SK-N-MC (cell line): Measurements from ENCODE around the gene ENO2.
"Not testable (repeated sequence)": the region's sequence is repeated elsewhere in the genome, so short reads cannot be mapped to it uniquely, and the experiment has no call there.

Experiments
- DNase-seq: peaks from one replicate; pipeline ENCODE4 v3.0.0-alpha.2; 2011; ENCODE audit warnings: low read depth, low spot score
- H3K27ac ChIP-seq: fragments of 200-600 bp; sonication (generic); 2 replicates; pipeline ENCODE4 v1.5.1; 2016; ENCODE audit warnings: mixed run types
- H3K36me3 ChIP-seq: fragments of 200-600 bp; sonication (generic); 2 replicates; pipeline ENCODE4 v1.6.1; 2017; ENCODE audit warnings: antibody characterized with exemption, low read length, mixed read lengths; ENCODE audit not compliant: insufficient read depth
- H3K4me3 ChIP-seq: fragments of 200-600 bp; sonication (generic); 2 replicates; pipeline ENCODE4 v1.5.1; 2016
- H3K9ac ChIP-seq: fragments of 200-600 bp; sonication (generic); 2 replicates; pipeline ENCODE4 v1.8.0; 2017; ENCODE audit warnings: mixed run types, mixed read lengths; ENCODE audit not compliant: insufficient read length
- H3K9me3 ChIP-seq: fragments of 200-600 bp; sonication (generic); 2 replicates; pipeline ENCODE4 v1.6.1; 2017; ENCODE audit warnings: low read depth, mild to moderate bottlenecking, antibody characterized with exemption, low read length, moderate library complexity, mixed read lengths
- EZH2 ChIP-seq: fragments of 200-600 bp; sonication (generic); IDR thresholded peaks from one replicate; pipeline ENCODE4 v1.6.1; 2017; ENCODE audit warnings: antibody characterized with exemption
- FOXP2 ChIP-seq: optimal IDR thresholded peaks from 2 replicates; pipeline ENCODE3; 2011; ENCODE audit warnings: mild to moderate bottlenecking, moderate library complexity; ENCODE audit not compliant: insufficient read depth; ENCODE audit errors: extremely low read length, control extremely low read depth
- POLR2AphosphoS5 ChIP-seq: IDR thresholded peaks from 2 replicates; pipeline ENCODE4 v1.6.1; 2012; ENCODE audit warnings: mild to moderate bottlenecking, low read depth, low read length, borderline replicate concordance

ENO2 gene

GRCh38 chr12:6883683-6884082, 30.7 kb upstream of the ENO2 start:
- no peak for DNase-seq
- H3K4me3 ChIP-seq = no peak overlapping the region
- TF ChIP-seq EZH2 = no peak
- H3K27ac ChIP-seq = no peak overlapping the region
- H3K9me3 ChIP-seq = no peaks in the 10 kb centered on the region
- H3K36me3 ChIP-seq = no peaks in the 10 kb centered on the region
- H3K9ac ChIP-seq = no peak overlapping the region

- no peaks in the 10 kb centered on the region for H3K9me3 ChIP-seq
- H3K36me3 ChIP-seq = no peaks in the 10 kb centered on the region
- no peak for TF ChIP-seq EZH2
- no peak for TF ChIP-seq FOXP2
- TF ChIP-seq POLR2AphosphoS5 = no peak
- H3K9ac ChIP-seq = no peak overlapping the region
- DNase-seq = no peak
- H3K27ac ChIP-seq = no peak overlapping the region
- no peak overlapping the region for H3K4me3 ChIP-seq
These were observed 29.8 kb upstream of the ENO2 start for GRCh38 chr12:6884539-6884938.

GRCh38 chr12:6886206-6886999, 28.0 kb upstream of the ENO2 start:
- H3K27ac ChIP-seq = peak overlapping the region; percentile 65; the same call in 1 of the 2 replicates
- not testable (repeated sequence) for H3K9ac ChIP-seq, DNase-seq, H3K9me3 ChIP-seq, H3K4me3 ChIP-seq, H3K36me3 ChIP-seq

GRCh38 chr12:6887460-6887859, 26.9 kb upstream of the ENO2 start:
- Histone ChIP-seq H3K36me3 (no peaks in the 10 kb centered on the region; the same call in 1 of the 2 replicates), H3K4me3 (no peak overlapping the region), H3K27ac (peak overlapping the region; percentile 65), H3K9ac (peak overlapping the region; percentile 7), H3K9me3 (no peaks in the 10 kb centered on the region)
- no peak for DNase-seq
- TF ChIP-seq EZH2 (no peak), FOXP2 (no peak), POLR2AphosphoS5 (no peak)

GRCh38 chr12:6888360-6888759, 26.0 kb upstream of the ENO2 start:
- H3K36me3 ChIP-seq = no peaks in the 10 kb centered on the region; the same call in 1 of the 2 replicates
- H3K9ac ChIP-seq = no peak overlapping the region
- no peaks in the 10 kb centered on the region for H3K9me3 ChIP-seq
- no peak for DNase-seq
- peak overlapping the region; percentile 57; the same call in 1 of the 2 replicates for H3K27ac ChIP-seq
- TF ChIP-seq POLR2AphosphoS5 (no peak), EZH2 (no peak), FOXP2 (no peak)
- no peak overlapping the region for H3K4me3 ChIP-seq

GRCh38 chr12:6888794-6889193, 25.6 kb upstream of the ENO2 start:
- peak overlapping the region; percentile 57; the same call in 1 of the 2 replicates for H3K27ac ChIP-seq
- H3K4me3 ChIP-seq, H3K9me3 ChIP-seq, H3K9ac ChIP-seq, H3K36me3 ChIP-seq, DNase-seq: not testable (repeated sequence)

GRCh38 chr12:6889775-6890573, 24.4 kb upstream of the ENO2 start:
- DNase-seq = not testable (repeated sequence)

GRCh38 chr12:6890789-6891645, 23.4 kb upstream of the ENO2 start:
- Histone ChIP-seq H3K9ac (peak overlapping the region; percentile 94), H3K9me3 (no peaks in the 10 kb centered on the region), H3K36me3 (no peaks in the 10 kb centered on the region; the same call in 1 of the 2 replicates), H3K4me3 (peak overlapping the region; percentile 77), H3K27ac (peak overlapping the region; percentile 99)
- DNase-seq = peak; percentile 80
- no peak for TF ChIP-seq EZH2
- peak; percentile 93 for TF ChIP-seq POLR2AphosphoS5
- TF ChIP-seq FOXP2 = peak; percentile 91

More at GRCh38 chr12:6889775-6890573, 24.4 kb upstream of the ENO2 start:
- Histone ChIP-seq H3K27ac (peak overlapping the region; percentile 99), H3K4me3 (peak overlapping the region; percentile 77; the same call in 1 of the 2 replicates), H3K9ac (peak overlapping the region; percentile 94)
- not testable (repeated sequence) for H3K9me3 ChIP-seq, H3K36me3 ChIP-seq
